Measurements from ENCODE around the gene PIGM. TPM values are rescaled to one million over a fixed set of nuclear protein-coding genes. Genes with fewer than 3 reads are reported as not detected.

The PIGM gene
- polyA plus RNA-seq, 1 donor = 15.6 TPM

GRCh38 chr1:159988006-159988405, 43.8 kb downstream of the PIGM start:
- no peak for DNase-seq

GRCh38 chr1:159987186-159987585, 44.6 kb downstream of the PIGM start:
- no peak for DNase-seq

- DNase-seq = no peak
These were observed 45.3 kb downstream of the PIGM start for GRCh38 chr1:159986531-159986930.

GRCh38 chr1:159986093-159986492, 45.7 kb downstream of the PIGM start:
- DNase-seq = no peak

GRCh38 chr1:159985473-159985872, 46.3 kb downstream of the PIGM start:
- DNase-seq = no peak

- DNase-seq = no peak
These were observed 48.1 kb downstream of the PIGM start for GRCh38 chr1:159983681-159984080.

- DNase-seq = no peak
These were observed 49.5 kb downstream of the PIGM start for GRCh38 chr1:159982280-159982679.

- no peak for DNase-seq
These were observed 50.3 kb downstream of the PIGM start for GRCh38 chr1:159981351-159982055.

- no peak for DNase-seq
These were observed 51.0 kb downstream of the PIGM start for GRCh38 chr1:159980786-159981185.

GRCh38 chr1:159980076-159980475, 51.7 kb downstream of the PIGM start:
- DNase-seq = no peak

GRCh38 chr1:159979257-159979656, 52.5 kb downstream of the PIGM start:
- no peak for DNase-seq

GRCh38 chr1:159978107-159978398, 53.7 kb downstream of the PIGM start:
- DNase-seq = no peak

GRCh38 chr1:159977364-159978106, 54.3 kb downstream of the PIGM start:
- DNase-seq = no peak

Other genes with a start within 250 kb of the PIGM start
- gene FCRL6, start 229.6 kb downstream of the PIGM start, polyA plus RNA-seq (ENCODE audit: insufficient read length) = 0.27 TPM
- 0.80 TPM for gene SLAMF8, start 205.1 kb downstream of the PIGM start, polyA plus RNA-seq (ENCODE audit: insufficient read length)
- 0.17 TPM for gene VSIG8, start 169.3 kb downstream of the PIGM start, polyA plus RNA-seq (ENCODE audit: insufficient read length)
- 3.8 TPM for gene CFAP45, start 131.8 kb downstream of the PIGM start, polyA plus RNA-seq (ENCODE audit: insufficient read length)
- gene TAGLN2, start 106.5 kb downstream of the PIGM start, polyA plus RNA-seq (ENCODE audit: insufficient read length) = 94.6 TPM
- gene IGSF9, start 86.4 kb downstream of the PIGM start, polyA plus RNA-seq (ENCODE audit: insufficient read length) = 15.6 TPM
- not detected for gene SLAMF9, start 77.8 kb downstream of the PIGM start, polyA plus RNA-seq (ENCODE audit: insufficient read length)
- 22.2 TPM for gene KCNJ10, start 38.2 kb upstream of the PIGM start, polyA plus RNA-seq (ENCODE audit: insufficient read length)
- gene KCNJ9, start 49.5 kb upstream of the PIGM start, polyA plus RNA-seq (ENCODE audit: insufficient read length) = 0.12 TPM
- 23.2 TPM for gene IGSF8, start 66.6 kb upstream of the PIGM start, polyA plus RNA-seq (ENCODE audit: insufficient read length)
- 5.8 TPM for gene ATP1A2, start 83.8 kb upstream of the PIGM start, polyA plus RNA-seq (ENCODE audit: insufficient read length)
- gene ATP1A4, start 119.6 kb upstream of the PIGM start, polyA plus RNA-seq (ENCODE audit: insufficient read length) = 0.15 TPM
- gene CASQ1, start 158.6 kb upstream of the PIGM start, polyA plus RNA-seq (ENCODE audit: insufficient read length) = 0.43 TPM
- gene PEA15, start 173.4 kb upstream of the PIGM start, polyA plus RNA-seq (ENCODE audit: insufficient read length) = 98.5 TPM
- gene DCAF8, start 230.6 kb upstream of the PIGM start, polyA plus RNA-seq (ENCODE audit: insufficient read length) = 285 TPM

Data from left kidney (tissue), 2 donors.